Neural progenitor cell (in vitro differentiated cells): ENCODE measurements around the gene MYLIP. TPM values are rescaled to one million over a fixed set of nuclear protein-coding genes. Genes with fewer than 3 reads are reported as not detected.

Experiments used
- DNase-seq: peaks from one replicate; pipeline ENCODE4 v3.0.0-alpha.2; 2016; ENCODE audit warnings: low spot score
- H2AFZ ChIP-seq: fragments of 200-600 bp; sonication (generic); replicated peaks from 2 replicates; pipeline ENCODE4 v1.6.1; 2016; ENCODE audit warnings: antibody characterized with exemption
- H3F3A ChIP-seq: fragments of 200-600 bp; sonication (generic); 2 replicates; pipeline ENCODE4 v1.6.1; 2016; ENCODE audit warnings: antibody characterized with exemption, low read depth
- H3K27ac ChIP-seq: fragments of 200-600 bp; sonication (generic); 2 replicates; pipeline ENCODE4 v1.5.1; 2016; ENCODE audit warnings: mild to moderate bottlenecking
- H3K27me3 ChIP-seq: fragments of 200-600 bp; sonication (generic); 2 replicates; pipeline ENCODE4 v1.6.1; 2016; ENCODE audit warnings: mild to moderate bottlenecking, moderate library complexity
- H3K36me3 ChIP-seq: fragments of 200-600 bp; sonication (generic); 2 replicates; pipeline ENCODE4 v1.5.1; 2016
- H3K4me1 ChIP-seq: fragments of 200-600 bp; sonication (generic); 2 replicates; pipeline ENCODE4 v1.6.1; 2016; ENCODE audit warnings: mixed run types
- H3K4me2 ChIP-seq: fragments of 200-600 bp; sonication (generic); 2 replicates; pipeline ENCODE4 v1.6.1; 2016
- H3K4me3 ChIP-seq: fragments of 200-600 bp; sonication (generic); 2 replicates; pipeline ENCODE4 v1.5.1; 2016
- H3K79me2 ChIP-seq: fragments of 200-600 bp; sonication (generic); 2 replicates; pipeline ENCODE4 v1.6.1; 2016; ENCODE audit warnings: low read depth
- H3K9ac ChIP-seq: fragments of 200-600 bp; sonication (generic); 2 replicates; pipeline ENCODE4 v1.6.1; 2016
- H3K9me3 ChIP-seq: fragments of 200-600 bp; sonication (generic); 2 replicates; pipeline ENCODE4 v1.5.1; 2016; ENCODE audit warnings: low read depth
- H4K20me1 ChIP-seq: fragments of 200-600 bp; sonication (generic); 2 replicates; pipeline ENCODE4 v1.6.1; 2016; ENCODE audit warnings: low read depth
- H3K27ac Mint-ChIP-seq: 3 replicates; pipeline ENCODE4 v1.8.0; 2021; ENCODE audit warnings: mixed read lengths
- H3K27me3 Mint-ChIP-seq: 2 replicates; pipeline ENCODE4 v1.8.0; 2022; ENCODE audit warnings: low read depth, mild to moderate bottlenecking, inconsistent platforms, moderate library complexity, mixed read lengths; ENCODE audit not compliant: insufficient read depth
- H3K36me3 Mint-ChIP-seq: 3 replicates; pipeline ENCODE4 v1.8.0; 2021; ENCODE audit warnings: mixed read lengths
- H3K4me1 Mint-ChIP-seq: 3 replicates; pipeline ENCODE4 v1.8.0; 2021; ENCODE audit warnings: mixed read lengths
- H3K4me3 Mint-ChIP-seq: 3 replicates; pipeline ENCODE4 v1.8.0; 2021; ENCODE audit warnings: mild to moderate bottlenecking, moderate library complexity, mixed read lengths
- H3K9me3 Mint-ChIP-seq: 3 replicates; pipeline ENCODE4 v1.8.0; 2020; ENCODE audit warnings: mixed read lengths
- EZH2 ChIP-seq: fragments of 200-600 bp; sonication (generic); IDR thresholded peaks from 2 replicates; pipeline ENCODE4 v1.6.1; 2017; ENCODE audit warnings: antibody characterized with exemption, mild to moderate bottlenecking, moderate library complexity
- EZH2phosphoT487 ChIP-seq: fragments of 200-600 bp; sonication (generic); IDR thresholded peaks from 2 replicates; pipeline ENCODE4 v1.6.1; 2017; ENCODE audit warnings: antibody characterized with exemption
- total RNA-seq: library from RNA; depleted of rRNA; stranded (reverse); fragments of >200 nt; gene quantifications from 2 replicates; pipeline ENCODE4 v1.2.3, GENCODE V29; 2015; ENCODE audit warnings: low replicate concordance
- TF ChIP-seq, protein P1 (sequence below): fragments of 200-600 bp; sonication (generic); IDR thresholded peaks from 2 replicates; pipeline ENCODE4 v1.5.1; 2017; ENCODE audit warnings: antibody characterized with exemption, mild to moderate bottlenecking

Gene MYLIP
- total RNA-seq, 1 donor from 2014 or later: 8.2 TPM

DNA sequence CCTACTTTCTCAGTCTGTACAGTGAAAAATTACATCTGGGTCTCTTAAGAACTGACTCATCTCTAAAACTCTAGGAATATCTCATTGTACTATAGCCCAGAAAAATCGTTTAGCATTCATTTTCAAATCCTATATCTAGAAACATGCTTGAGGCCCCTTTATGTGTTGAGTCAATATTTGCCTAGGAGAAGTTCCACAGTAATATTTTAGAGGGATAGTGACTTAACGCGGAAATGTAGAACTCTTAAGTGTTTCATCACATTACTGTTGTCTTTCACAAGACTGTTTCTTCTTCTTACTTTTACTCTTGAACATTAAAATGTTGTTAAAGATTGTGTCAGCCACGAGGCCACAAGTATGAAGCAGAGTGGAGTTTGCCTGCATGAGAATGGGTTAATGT is 23.0 kb upstream of the MYLIP start:
- H2AFZ ChIP-seq: no peak overlapping the region
- H4K20me1 ChIP-seq: no peaks in the 10 kb centered on the region
- Mint-ChIP-seq H3K27me3 (peaks cover 3% of the 10 kb centered on the region), H3K9me3 (no peaks in the 10 kb centered on the region), H3K36me3 (no peaks in the 10 kb centered on the region), H3K4me1 (peaks cover 34% of the 10 kb centered on the region), H3K27ac (no peak overlapping the region), H3K4me3 (no peak overlapping the region)
- no peak overlapping the region for H3K4me2 ChIP-seq
- no peak for DNase-seq
- no peaks in the 10 kb centered on the region for H3F3A ChIP-seq
- no peaks in the 10 kb centered on the region for H3K36me3 ChIP-seq
- TF ChIP-seq, protein P1, sequence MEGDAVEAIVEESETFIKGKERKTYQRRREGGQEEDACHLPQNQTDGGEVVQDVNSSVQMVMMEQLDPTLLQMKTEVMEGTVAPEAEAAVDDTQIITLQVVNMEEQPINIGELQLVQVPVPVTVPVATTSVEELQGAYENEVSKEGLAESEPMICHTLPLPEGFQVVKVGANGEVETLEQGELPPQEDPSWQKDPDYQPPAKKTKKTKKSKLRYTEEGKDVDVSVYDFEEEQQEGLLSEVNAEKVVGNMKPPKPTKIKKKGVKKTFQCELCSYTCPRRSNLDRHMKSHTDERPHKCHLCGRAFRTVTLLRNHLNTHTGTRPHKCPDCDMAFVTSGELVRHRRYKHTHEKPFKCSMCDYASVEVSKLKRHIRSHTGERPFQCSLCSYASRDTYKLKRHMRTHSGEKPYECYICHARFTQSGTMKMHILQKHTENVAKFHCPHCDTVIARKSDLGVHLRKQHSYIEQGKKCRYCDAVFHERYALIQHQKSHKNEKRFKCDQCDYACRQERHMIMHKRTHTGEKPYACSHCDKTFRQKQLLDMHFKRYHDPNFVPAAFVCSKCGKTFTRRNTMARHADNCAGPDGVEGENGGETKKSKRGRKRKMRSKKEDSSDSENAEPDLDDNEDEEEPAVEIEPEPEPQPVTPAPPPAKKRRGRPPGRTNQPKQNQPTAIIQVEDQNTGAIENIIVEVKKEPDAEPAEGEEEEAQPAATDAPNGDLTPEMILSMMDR: no peak
- TF ChIP-seq EZH2phosphoT487: no peak
- TF ChIP-seq EZH2: no peak
- peaks cover 15% of the 10 kb centered on the region for H3K4me1 ChIP-seq
- H3K27ac ChIP-seq: no peak overlapping the region
- no peaks in the 10 kb centered on the region for H3K27me3 ChIP-seq
- H3K9me3 ChIP-seq: no peaks in the 10 kb centered on the region
- no peak overlapping the region for H3K4me3 ChIP-seq
- H3K79me2 ChIP-seq: no peaks in the 10 kb centered on the region
- no peak overlapping the region for H3K9ac ChIP-seq

DNA sequence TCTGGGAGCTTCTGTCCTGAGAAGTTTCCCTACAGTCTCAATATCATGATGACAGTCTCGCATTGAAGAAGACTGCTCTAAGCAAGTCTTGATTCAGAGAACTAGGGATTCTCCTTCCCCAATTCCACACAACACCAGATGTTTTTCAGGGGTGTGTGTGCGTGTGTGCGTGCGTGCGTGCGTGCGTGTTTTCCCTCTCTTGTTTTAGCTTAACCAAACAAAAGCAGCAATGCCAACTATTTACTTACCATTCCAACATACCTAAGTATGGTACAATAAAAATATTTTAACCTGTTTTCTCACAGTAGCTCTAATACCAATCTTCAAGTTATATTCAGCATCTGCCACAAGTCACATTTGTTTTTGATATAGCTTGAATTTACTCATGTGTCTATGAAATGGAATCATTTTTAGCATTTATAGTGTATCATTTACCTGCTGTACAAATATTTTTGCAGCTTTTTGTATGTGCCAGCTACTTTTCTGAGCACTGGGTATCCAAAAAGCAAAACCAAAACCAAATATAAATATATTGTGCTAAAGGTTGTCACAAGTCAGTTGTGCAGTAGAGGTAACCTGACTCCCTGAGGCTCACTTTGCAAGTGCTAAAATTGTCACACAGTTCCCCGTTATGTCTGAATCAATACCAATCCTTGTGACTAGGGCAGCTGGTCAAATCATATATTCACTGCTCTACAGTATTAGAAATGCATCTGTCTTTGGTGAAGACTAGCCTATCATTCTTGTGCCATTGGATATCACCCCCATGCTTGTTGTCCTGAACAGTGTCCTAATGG is 21.7 kb upstream of the MYLIP start:
- no peaks in the 10 kb centered on the region for H3K79me2 ChIP-seq
- H3K9me3 ChIP-seq: no peaks in the 10 kb centered on the region
- H3K27me3 ChIP-seq: no peaks in the 10 kb centered on the region
- no peaks in the 10 kb centered on the region for H3F3A ChIP-seq
- no peaks in the 10 kb centered on the region for H3K36me3 ChIP-seq
- H4K20me1 ChIP-seq: no peaks in the 10 kb centered on the region
- H3K4me1 Mint-ChIP-seq: peaks cover 23% of the 10 kb centered on the region
- no peaks in the 10 kb centered on the region for H3K9me3 Mint-ChIP-seq
- no peaks in the 10 kb centered on the region for H3K36me3 Mint-ChIP-seq
- H3K27ac Mint-ChIP-seq: no peak overlapping the region
- H2AFZ ChIP-seq: no peak overlapping the region
- H3K4me1 ChIP-seq: peaks cover 6% of the 10 kb centered on the region
- peaks cover 3% of the 10 kb centered on the region for H3K27me3 Mint-ChIP-seq
- no peak overlapping the region for H3K4me3 Mint-ChIP-seq
- H3K4me3 ChIP-seq: no peak overlapping the region
- no peak overlapping the region for H3K9ac ChIP-seq
- TF ChIP-seq, protein P1: no peak
- TF ChIP-seq EZH2: no peak
- TF ChIP-seq EZH2phosphoT487: no peak
- H3K4me2 ChIP-seq: no peak overlapping the region
- H3K27ac ChIP-seq: no peak overlapping the region
- no peak for DNase-seq

DNA sequence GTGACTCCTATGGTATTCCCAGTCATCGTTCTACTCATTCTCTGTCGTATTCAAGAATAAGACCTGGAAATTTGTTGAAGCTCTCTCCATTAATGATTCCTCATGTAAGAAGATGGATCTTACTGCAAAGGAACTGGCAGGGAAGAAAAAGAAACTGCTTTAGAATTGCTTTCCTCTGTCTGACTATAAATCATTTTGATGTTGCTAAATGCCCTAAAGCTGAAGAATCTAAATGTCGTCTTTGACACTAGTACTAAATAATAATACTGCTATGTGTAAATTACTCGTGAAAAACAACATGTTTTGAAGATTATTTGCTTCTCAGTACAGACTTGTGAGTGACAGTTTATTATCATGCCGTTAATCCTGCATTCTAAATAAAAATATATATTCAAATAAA is 20.5 kb upstream of the MYLIP start:
- DNase-seq: no peak
- no peak overlapping the region for H3K4me3 ChIP-seq
- H3K4me2 ChIP-seq: no peak overlapping the region
- H3K4me1 ChIP-seq: no peaks in the 10 kb centered on the region
- H3K9ac ChIP-seq: no peak overlapping the region
- no peaks in the 10 kb centered on the region for H3F3A ChIP-seq
- H3K27me3 ChIP-seq: no peaks in the 10 kb centered on the region
- H3K27ac ChIP-seq: no peak overlapping the region
- H3K9me3 ChIP-seq: no peaks in the 10 kb centered on the region
- H3K9me3 Mint-ChIP-seq: no peaks in the 10 kb centered on the region
- no peak overlapping the region for H3K4me3 Mint-ChIP-seq
- H4K20me1 ChIP-seq: no peaks in the 10 kb centered on the region
- peaks cover 17% of the 10 kb centered on the region for H3K4me1 Mint-ChIP-seq
- peaks cover 3% of the 10 kb centered on the region for H3K27me3 Mint-ChIP-seq
- no peak overlapping the region for H2AFZ ChIP-seq
- no peaks in the 10 kb centered on the region for H3K36me3 Mint-ChIP-seq
- H3K36me3 ChIP-seq: no peaks in the 10 kb centered on the region
- TF ChIP-seq EZH2 (no peak), EZH2phosphoT487 (no peak)
- TF ChIP-seq, protein P1: no peak
- H3K27ac Mint-ChIP-seq: no peak overlapping the region
- H3K79me2 ChIP-seq: no peaks in the 10 kb centered on the region
